A549 (cell line): Measurements from ENCODE around the gene NTM. TPM values are rescaled to one million over a fixed set of nuclear protein-coding genes. Genes with fewer than 3 reads are reported as not detected.

Experiments used
- ATAC-seq, 2 experiments: fragments of 200-7000 bp in 1 of 2; fragments of >200 bp in 1 of 2; cut with Nextera tagmentation in 1 of 2; cut with Tn5 transposase in 1 of 2; 3 replicates each; pipeline versions ENCODE4 v1.8.0 to v1.9.1; 2018 to 2020; ENCODE audit warnings: mild to moderate bottlenecking in 1 of 2, moderate library complexity in 1 of 2
- CTCF ChIA-PET: fragments of 300-600 bp; sonication (Branson Sonifier 250); formaldehyde crosslinking; extraction: SDS; loops from one replicate; lab custom pipeline; 2021; ENCODE audit warnings: antibody characterized with exemption, inconsistent platforms; lab: Yijun Ruan, JAX
- POLR2A ChIA-PET: fragments of 350-600 bp; formaldehyde crosslinking; extraction: SDS; loops from one replicate; lab custom pipeline; 2021; ENCODE audit warnings: antibody characterized with exemption, inconsistent platforms; lab: Yijun Ruan, JAX
- DNase-seq, 2 experiments: peaks; one replicate each; pipeline versions ENCODE4 v3.0.0 to v3.0.0-alpha.2; 2011 to 2016; ENCODE audit warnings: low read depth in 1 of 2, low spot score in 1 of 2
- FAIRE-seq: peaks from 2 replicates; lab custom pipeline; 2011; peaks lifted over from hg19 to GRCh38; lab: Jason Lieb, UNC
- H3K27ac ChIP-seq, 2 experiments: fragments of >200 bp; sonication (Bioruptor Twin); formaldehyde crosslinking; 3 replicates each; pipeline ENCODE4 v1.5.1; 2016 to 2017
- H3K4me1 ChIP-seq: fragments of >200 bp; sonication (Bioruptor Twin); formaldehyde crosslinking; 3 replicates; pipeline ENCODE4 v1.6.1; 2016
- H3K4me2 ChIP-seq: fragments of >200 bp; sonication (Bioruptor Twin); formaldehyde crosslinking; 3 replicates; pipeline ENCODE4 v1.6.1; 2016
- H3K4me3 ChIP-seq: fragments of >200 bp; sonication (Bioruptor Twin); formaldehyde crosslinking; 3 replicates; pipeline ENCODE4 v1.5.1; 2016
- H3K9me3 ChIP-seq: fragments of >200 bp; sonication (Bioruptor Twin); formaldehyde crosslinking; 3 replicates; pipeline ENCODE4 v1.6.1; 2016
- CBX8 ChIP-seq: fragments of 200-600 bp; sonication (generic); IDR thresholded peaks from 2 replicates; pipeline ENCODE4 v1.6.1; 2016
- CHD2 ChIP-seq: fragments of 150-350 bp; IDR thresholded peaks from 2 replicates; pipeline ENCODE4 v1.6.1; 2014; ENCODE audit warnings: low read length; ENCODE audit not compliant: partially characterized antibody
- CHD4 ChIP-seq: fragments of 200-600 bp; sonication (generic); IDR thresholded peaks from 2 replicates; pipeline ENCODE4 v1.6.1; 2016; ENCODE audit warnings: antibody characterized with exemption, mild to moderate bottlenecking, borderline replicate concordance
- EHMT2 ChIP-seq: fragments of 200-600 bp; sonication (generic); IDR thresholded peaks from 2 replicates; pipeline ENCODE4 v1.6.1; 2016; ENCODE audit warnings: antibody characterized with exemption, low read depth, mild to moderate bottlenecking, moderate library complexity
- ELK1 ChIP-seq: fragments of 150-350 bp; IDR thresholded peaks from 2 replicates; pipeline ENCODE4 v1.6.1; 2014; ENCODE audit warnings: low read depth, mild to moderate bottlenecking, low read length
- ESRRA ChIP-seq: fragments of 150-350 bp; IDR thresholded peaks from 2 replicates; pipeline ENCODE4 v1.6.1; 2014; ENCODE audit warnings: mild to moderate bottlenecking, low read length, borderline replicate concordance
- FOSB ChIP-seq: fragments of 250-450 bp; sonication (Bioruptor Pico); IDR thresholded peaks from 2 replicates; pipeline ENCODE4 v1.5.0; 2020; ENCODE audit warnings: mild to moderate bottlenecking, moderate library complexity
- HMGXB4 ChIP-seq: fragments of 250-450 bp; sonication (Bioruptor Pico); IDR thresholded peaks from 2 replicates; pipeline ENCODE4 v1.5.0; 2021; ENCODE audit warnings: mild to moderate bottlenecking, moderate library complexity, borderline replicate concordance
- HOXB5 ChIP-seq: fragments of 250-450 bp; sonication (Bioruptor Pico); IDR thresholded peaks from 2 replicates; pipeline ENCODE4 v1.5.0; 2020; ENCODE audit warnings: mild to moderate bottlenecking, moderate library complexity
- KDM5A ChIP-seq: fragments of 200-600 bp; sonication (generic); IDR thresholded peaks from 2 replicates; pipeline ENCODE4 v1.6.1; 2016; ENCODE audit warnings: antibody characterized with exemption, mild to moderate bottlenecking
- MYC ChIP-seq: IDR thresholded peaks from 2 replicates; pipeline ENCODE4 v1.6.1; 2012; ENCODE audit warnings: mild to moderate bottlenecking, inconsistent platforms, low read length, improper control_type of control experiment, borderline replicate concordance
- NFE2L2 ChIP-seq: fragments of 150-350 bp; conservative IDR thresholded peaks from 2 replicates; pipeline ENCODE4 v1.6.1; 2014; ENCODE audit warnings: low read length
- PBX3 ChIP-seq: IDR thresholded peaks from 2 replicates; pipeline ENCODE4 v1.6.1; 2012
- PHF8 ChIP-seq: fragments of 200-600 bp; sonication (generic); IDR thresholded peaks from 2 replicates; pipeline ENCODE4 v1.6.1; 2016; ENCODE audit warnings: low read depth, mild to moderate bottlenecking, antibody characterized with exemption, moderate library complexity, borderline replicate concordance
- RAD21 ChIP-seq, 2 experiments: fragments of >200 bp in 1 of 2; sonication (Bioruptor Twin) in 1 of 2; formaldehyde crosslinking in 1 of 2; IDR thresholded peaks in 1 of 2; conservative IDR thresholded peaks in 1 of 2; 2 replicates in 1 of 2; 3 replicates in 1 of 2; pipeline ENCODE4 v1.6.1; 2012 to 2018; ENCODE audit warnings: inconsistent platforms in 1 of 2
- RCOR1 ChIP-seq: fragments of 150-350 bp; IDR thresholded peaks from 2 replicates; pipeline ENCODE4 v1.6.1; 2014; ENCODE audit warnings: antibody characterized with exemption, low read length, low read depth
- RFX5 ChIP-seq: fragments of 450-650 bp; IDR thresholded peaks from 2 replicates; pipeline ENCODE4 v1.7.1; 2014; ENCODE audit warnings: antibody characterized with exemption, mild to moderate bottlenecking, moderate library complexity
- SMC3 ChIP-seq: fragments of >200 bp; sonication (Bioruptor Twin); formaldehyde crosslinking; IDR thresholded peaks from 3 replicates; pipeline ENCODE4 v1.6.1; 2018; ENCODE audit warnings: inconsistent platforms
- SREBF2 ChIP-seq: fragments of 450-650 bp; IDR thresholded peaks from 2 replicates; pipeline ENCODE4 v1.6.1; 2014; ENCODE audit warnings: mild to moderate bottlenecking, moderate library complexity
- TFCP2L1 ChIP-seq: fragments of 250-450 bp; sonication (Bioruptor Pico); IDR thresholded peaks from 2 replicates; pipeline ENCODE4 v1.5.0; 2021; ENCODE audit warnings: mild to moderate bottlenecking
- TP53 ChIP-seq: fragments of 250-450 bp; sonication (Bioruptor Pico); IDR thresholded peaks from 2 replicates; pipeline ENCODE4 v1.5.0; 2021; ENCODE audit warnings: mild to moderate bottlenecking, moderate library complexity
- ZC3H11A ChIP-seq: fragments of 450-650 bp; IDR thresholded peaks from 2 replicates; pipeline ENCODE4 v1.6.1; 2014; ENCODE audit warnings: antibody characterized with exemption, mild to moderate bottlenecking
- ZFP36 ChIP-seq: fragments of 450-650 bp; IDR thresholded peaks from 2 replicates; pipeline ENCODE4 v1.6.1; 2014; ENCODE audit warnings: borderline replicate concordance; ENCODE audit not compliant: partially characterized antibody
- WGBS: methylation state at CpG from one replicate; pipeline ENCODE4 v1.1.6; 2017; ENCODE audit errors: missing lambda C conversion rate; 5-methylcytosine and 5-hydroxymethylcytosine counted together
- polyA plus RNA-seq, 4 experiments: library from polyadenylated mRNA; depleted of rRNA in 3 of 4; stranded (reverse); fragments of >200 nt; fragmentation: RNase III in 1 of 4; extraction: RNeasy Plus Mini Kit Qiagen cat#74134 plus additional on column Dnase treatment in 1 of 4; gene quantifications; 2 replicates in 3 of 4; 3 replicates in 1 of 4; pipeline ENCODE4 v1.2.3, GENCODE V29; 2011 to 2017
- TF ChIP-seq, protein P1 (sequence below): fragments of 200-600 bp; sonication (generic); IDR thresholded peaks from 2 replicates; pipeline ENCODE4 v1.6.1; 2016; ENCODE audit warnings: antibody characterized with exemption, mild to moderate bottlenecking, moderate library complexity
- TF ChIP-seq, protein P2 (sequence below): fragments of 250-450 bp; sonication (Bioruptor Pico); IDR thresholded peaks from 2 replicates; pipeline ENCODE4 v1.5.0; 2020; ENCODE audit warnings: low read depth, mild to moderate bottlenecking, moderate library complexity
- TF ChIP-seq, protein P3 (sequence below): IDR thresholded peaks from 2 replicates; pipeline ENCODE4 v1.6.1; 2012
- TF ChIP-seq, protein P4 (sequence below): IDR thresholded peaks from 2 replicates; pipeline ENCODE4 v1.6.1; 2012; ENCODE audit warnings: low read depth, borderline replicate concordance

Gene NTM
- polyA plus RNA-seq, 2 of the 4 experiments (the other 2 are of a cell fraction) = not detected

DNA sequence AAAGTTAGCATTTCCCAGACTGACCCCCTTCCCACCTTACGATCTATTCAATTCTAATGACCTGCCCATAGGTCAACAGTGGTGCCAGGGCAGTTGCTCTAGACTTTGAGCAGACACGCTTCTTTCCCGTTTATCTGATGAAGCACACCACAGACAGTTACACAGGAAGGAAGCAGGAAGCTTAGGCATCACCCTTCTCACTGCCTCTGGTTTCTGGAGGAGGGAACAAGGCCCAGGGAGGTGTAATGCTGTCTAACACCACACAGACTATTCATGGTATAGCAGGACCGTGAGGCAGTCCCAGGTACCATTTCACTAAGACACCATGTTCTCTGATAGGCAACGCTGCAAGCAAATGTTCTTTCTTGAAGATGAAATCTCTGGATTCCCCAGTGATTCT lies 279.4 kb downstream of the NTM start:
- DNase-seq = no peak
- Histone ChIP-seq H3K4me1 (no peaks in the 10 kb centered on the region), H3K4me3 (no peak overlapping the region), H3K27ac (no peak overlapping the region), H3K4me2 (no peak overlapping the region), H3K9me3 (no peaks in the 10 kb centered on the region)
- ChIA-PET POLR2A (no interaction called here), CTCF (no interaction called here)
- FAIRE-seq = no peak
- 16% methylated on average over 5 of the region's 5 CpGs for WGBS
- TF ChIP-seq CBX8 (no peak), TP53 (CRISPR knock-in tag) (no peak), ELK1 (no peak), ZFP36 (no peak), KDM5A (no peak), SMC3 (no peak), RCOR1 (no peak), RAD21 (conservative IDR thresholded peaks at IDR 0.05 in 1 of 2, IDR thresholded peaks at IDR 0.05 in 1 of 2) (no peak), FOSB (no peak), TFCP2L1 (CRISPR knock-in tag) (no peak), NFE2L2 (no peak)
- TF ChIP-seq, protein P1, sequence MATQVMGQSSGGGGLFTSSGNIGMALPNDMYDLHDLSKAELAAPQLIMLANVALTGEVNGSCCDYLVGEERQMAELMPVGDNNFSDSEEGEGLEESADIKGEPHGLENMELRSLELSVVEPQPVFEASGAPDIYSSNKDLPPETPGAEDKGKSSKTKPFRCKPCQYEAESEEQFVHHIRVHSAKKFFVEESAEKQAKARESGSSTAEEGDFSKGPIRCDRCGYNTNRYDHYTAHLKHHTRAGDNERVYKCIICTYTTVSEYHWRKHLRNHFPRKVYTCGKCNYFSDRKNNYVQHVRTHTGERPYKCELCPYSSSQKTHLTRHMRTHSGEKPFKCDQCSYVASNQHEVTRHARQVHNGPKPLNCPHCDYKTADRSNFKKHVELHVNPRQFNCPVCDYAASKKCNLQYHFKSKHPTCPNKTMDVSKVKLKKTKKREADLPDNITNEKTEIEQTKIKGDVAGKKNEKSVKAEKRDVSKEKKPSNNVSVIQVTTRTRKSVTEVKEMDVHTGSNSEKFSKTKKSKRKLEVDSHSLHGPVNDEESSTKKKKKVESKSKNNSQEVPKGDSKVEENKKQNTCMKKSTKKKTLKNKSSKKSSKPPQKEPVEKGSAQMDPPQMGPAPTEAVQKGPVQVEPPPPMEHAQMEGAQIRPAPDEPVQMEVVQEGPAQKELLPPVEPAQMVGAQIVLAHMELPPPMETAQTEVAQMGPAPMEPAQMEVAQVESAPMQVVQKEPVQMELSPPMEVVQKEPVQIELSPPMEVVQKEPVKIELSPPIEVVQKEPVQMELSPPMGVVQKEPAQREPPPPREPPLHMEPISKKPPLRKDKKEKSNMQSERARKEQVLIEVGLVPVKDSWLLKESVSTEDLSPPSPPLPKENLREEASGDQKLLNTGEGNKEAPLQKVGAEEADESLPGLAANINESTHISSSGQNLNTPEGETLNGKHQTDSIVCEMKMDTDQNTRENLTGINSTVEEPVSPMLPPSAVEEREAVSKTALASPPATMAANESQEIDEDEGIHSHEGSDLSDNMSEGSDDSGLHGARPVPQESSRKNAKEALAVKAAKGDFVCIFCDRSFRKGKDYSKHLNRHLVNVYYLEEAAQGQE = no peak
- TF ChIP-seq, protein P2, sequence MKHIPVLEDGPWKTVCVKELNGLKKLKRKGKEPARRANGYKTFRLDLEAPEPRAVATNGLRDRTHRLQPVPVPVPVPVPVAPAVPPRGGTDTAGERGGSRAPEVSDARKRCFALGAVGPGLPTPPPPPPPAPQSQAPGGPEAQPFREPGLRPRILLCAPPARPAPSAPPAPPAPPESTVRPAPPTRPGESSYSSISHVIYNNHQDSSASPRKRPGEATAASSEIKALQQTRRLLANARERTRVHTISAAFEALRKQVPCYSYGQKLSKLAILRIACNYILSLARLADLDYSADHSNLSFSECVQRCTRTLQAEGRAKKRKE (CRISPR knock-in tag) = no peak
- TF ChIP-seq, protein P3, sequence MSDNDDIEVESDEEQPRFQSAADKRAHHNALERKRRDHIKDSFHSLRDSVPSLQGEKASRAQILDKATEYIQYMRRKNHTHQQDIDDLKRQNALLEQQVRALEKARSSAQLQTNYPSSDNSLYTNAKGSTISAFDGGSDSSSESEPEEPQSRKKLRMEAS = no peak
- no peak for ATAC-seq

GRCh38 chr11:131652231-131652630 lies 281.8 kb downstream of the NTM start:
- H3K4me2 ChIP-seq = no peak overlapping the region
- ATAC-seq = no peak
- CTCF ChIA-PET = no interaction called here
- H3K9me3 ChIP-seq = no peaks in the 10 kb centered on the region
- H3K27ac ChIP-seq = no peak overlapping the region
- TF ChIP-seq CBX8 (no peak), RFX5 (no peak), HOXB5 (no peak), ZC3H11A (no peak), MYC (no peak), EHMT2 (no peak), ESRRA (no peak), TP53 (CRISPR knock-in tag) (no peak), PHF8 (no peak), PBX3 (no peak), NFE2L2 (no peak), SREBF2 (no peak), CHD4 (no peak), HMGXB4 (no peak), CHD2 (no peak)
- TF ChIP-seq, protein P4, sequence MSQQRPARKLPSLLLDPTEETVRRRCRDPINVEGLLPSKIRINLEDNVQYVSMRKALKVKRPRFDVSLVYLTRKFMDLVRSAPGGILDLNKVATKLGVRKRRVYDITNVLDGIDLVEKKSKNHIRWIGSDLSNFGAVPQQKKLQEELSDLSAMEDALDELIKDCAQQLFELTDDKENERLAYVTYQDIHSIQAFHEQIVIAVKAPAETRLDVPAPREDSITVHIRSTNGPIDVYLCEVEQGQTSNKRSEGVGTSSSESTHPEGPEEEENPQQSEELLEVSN = no peak
- TF ChIP-seq, all 56 proteins: peak for 0
- Histone ChIP-seq H3K4me1 (no peaks in the 10 kb centered on the region), H3K4me3 (no peak overlapping the region)
- POLR2A ChIA-PET = no interaction called here
- FAIRE-seq (no peak), DNase-seq (no peak)
- 8% methylated on average over 2 of the region's 2 CpGs for WGBS
